Smooth muscle cell (in vitro differentiated cells): ENCODE results near the gene UCN. TPM values are rescaled to one million over a fixed set of nuclear protein-coding genes. Genes with fewer than 3 reads are reported as not detected.
A peak's percentile ranks its signal among the peaks of the same experiment; 100 is the strongest.

Experiments used
- DNase-seq: peaks from one replicate; lab custom pipeline; 2025; ENCODE audit not compliant: unreplicated experiment; lab: John Stamatoyannopoulos, UW
- H2AFZ ChIP-seq: fragments of 200-600 bp; sonication (generic); 2 replicates; pipeline ENCODE4 v1.6.0; 2016; ENCODE audit warnings: antibody characterized with exemption, low read depth, mild to moderate bottlenecking
- H3F3A ChIP-seq: fragments of 200-600 bp; sonication (generic); 2 replicates; pipeline ENCODE4 v1.6.0; 2017; ENCODE audit warnings: antibody characterized with exemption, low read depth
- H3K27ac ChIP-seq: fragments of 200-600 bp; sonication (generic); 2 replicates; pipeline ENCODE4 v1.5.1; 2016; ENCODE audit warnings: low read depth, mild to moderate bottlenecking
- H3K27me3 ChIP-seq: fragments of 200-600 bp; sonication (generic); 2 replicates; pipeline ENCODE4 v1.6.1; 2016; ENCODE audit warnings: low read depth, mild to moderate bottlenecking
- H3K36me3 ChIP-seq: fragments of 200-600 bp; sonication (generic); 2 replicates; pipeline ENCODE4 v1.5.1; 2016; ENCODE audit warnings: low read depth
- H3K4me1 ChIP-seq: fragments of 200-600 bp; sonication (generic); 2 replicates; pipeline ENCODE4 v1.5.1; 2016; ENCODE audit warnings: low read depth
- H3K4me2 ChIP-seq: fragments of 200-600 bp; sonication (generic); 2 replicates; pipeline ENCODE4 v1.6.0; 2016; ENCODE audit warnings: mild to moderate bottlenecking
- H3K4me3 ChIP-seq: fragments of 200-600 bp; sonication (generic); 2 replicates; pipeline ENCODE4 v1.5.1; 2016; ENCODE audit warnings: mild to moderate bottlenecking
- H3K79me2 ChIP-seq: fragments of 200-600 bp; sonication (generic); 2 replicates; pipeline ENCODE4 v1.6.0; 2016; ENCODE audit warnings: low read depth, mild to moderate bottlenecking
- H3K9ac ChIP-seq: fragments of 200-600 bp; sonication (generic); 2 replicates; pipeline ENCODE4 v1.6.0; 2016; ENCODE audit warnings: low read depth
- H3K9me3 ChIP-seq: fragments of 200-600 bp; sonication (generic); replicated peaks from 2 replicates; pipeline ENCODE4 v1.5.1; 2016; ENCODE audit warnings: low read depth
- H4K20me1 ChIP-seq: fragments of 200-600 bp; sonication (generic); 2 replicates; pipeline ENCODE4 v1.6.0; 2016; ENCODE audit warnings: low read depth
- WGBS: methylation state at CpG from one replicate; pipeline ENCODE4 v1.1.7; 2016; ENCODE audit warnings: low lambda C conversion rate; 5-methylcytosine and 5-hydroxymethylcytosine counted together
- polyA plus RNA-seq: library from polyadenylated mRNA; unstranded; fragments of >200 nt; fragmentation: Nextera tagmentation; extraction: Ambion mirVana; gene quantifications from 2 replicates; pipeline ENCODE4 v1.2.1, GENCODE V29; 2016
- total RNA-seq: library from RNA; depleted of rRNA; stranded (reverse); fragments of >200 nt; gene quantifications from 2 replicates; pipeline ENCODE4 v1.2.3, GENCODE V29; 2014
- TF ChIP-seq, protein P1 (sequence below): fragments of 200-600 bp; sonication (generic); IDR thresholded peaks from 2 replicates; pipeline ENCODE4 v1.5.1; 2017; ENCODE audit warnings: borderline replicate concordance, mild to moderate bottlenecking, antibody characterized with exemption; ENCODE audit not compliant: insufficient read depth, poor library complexity, severe bottlenecking

UCN gene
- total and polyA plus RNA-seq, 2 experiments from 2014 or later = 0.36 to 3.6 TPM

DNA sequence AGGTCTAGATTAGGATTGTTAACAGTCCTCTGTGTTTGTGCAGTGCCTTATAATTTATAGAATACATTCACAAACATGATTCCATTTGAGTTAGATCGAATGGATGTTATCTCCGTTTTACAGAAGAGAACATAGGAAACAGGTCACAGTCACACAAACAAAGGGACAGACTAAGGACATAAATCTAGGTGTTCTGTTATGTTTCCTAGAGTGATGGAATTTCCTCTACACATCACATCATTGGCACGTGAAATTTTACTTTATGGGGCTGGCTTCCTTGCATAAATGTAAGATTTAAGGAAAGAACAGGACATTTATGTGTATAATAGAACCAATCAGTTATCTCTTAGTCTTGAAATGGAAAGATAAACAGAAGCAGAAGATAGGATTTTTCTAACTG lies 19.6 kb downstream of the UCN start:
- Histone ChIP-seq H3K4me3 (no peak overlapping the region), H3K27ac (no peak overlapping the region), H3F3A (no peaks in the 10 kb centered on the region), H2AFZ (no peak overlapping the region), H3K79me2 (no peaks in the 10 kb centered on the region), H3K27me3 (peaks cover 14% of the 10 kb centered on the region), H3K9me3 (no peaks in the 10 kb centered on the region), H3K36me3 (no peaks in the 10 kb centered on the region), H3K4me2 (no peak overlapping the region), H4K20me1 (no peaks in the 10 kb centered on the region), H3K4me1 (no peaks in the 10 kb centered on the region), H3K9ac (no peak overlapping the region)
- TF ChIP-seq, protein P1, sequence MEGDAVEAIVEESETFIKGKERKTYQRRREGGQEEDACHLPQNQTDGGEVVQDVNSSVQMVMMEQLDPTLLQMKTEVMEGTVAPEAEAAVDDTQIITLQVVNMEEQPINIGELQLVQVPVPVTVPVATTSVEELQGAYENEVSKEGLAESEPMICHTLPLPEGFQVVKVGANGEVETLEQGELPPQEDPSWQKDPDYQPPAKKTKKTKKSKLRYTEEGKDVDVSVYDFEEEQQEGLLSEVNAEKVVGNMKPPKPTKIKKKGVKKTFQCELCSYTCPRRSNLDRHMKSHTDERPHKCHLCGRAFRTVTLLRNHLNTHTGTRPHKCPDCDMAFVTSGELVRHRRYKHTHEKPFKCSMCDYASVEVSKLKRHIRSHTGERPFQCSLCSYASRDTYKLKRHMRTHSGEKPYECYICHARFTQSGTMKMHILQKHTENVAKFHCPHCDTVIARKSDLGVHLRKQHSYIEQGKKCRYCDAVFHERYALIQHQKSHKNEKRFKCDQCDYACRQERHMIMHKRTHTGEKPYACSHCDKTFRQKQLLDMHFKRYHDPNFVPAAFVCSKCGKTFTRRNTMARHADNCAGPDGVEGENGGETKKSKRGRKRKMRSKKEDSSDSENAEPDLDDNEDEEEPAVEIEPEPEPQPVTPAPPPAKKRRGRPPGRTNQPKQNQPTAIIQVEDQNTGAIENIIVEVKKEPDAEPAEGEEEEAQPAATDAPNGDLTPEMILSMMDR = no peak
- no peak for DNase-seq
- WGBS = 78% methylated on average over 3 of the region's 3 CpGs

DNA sequence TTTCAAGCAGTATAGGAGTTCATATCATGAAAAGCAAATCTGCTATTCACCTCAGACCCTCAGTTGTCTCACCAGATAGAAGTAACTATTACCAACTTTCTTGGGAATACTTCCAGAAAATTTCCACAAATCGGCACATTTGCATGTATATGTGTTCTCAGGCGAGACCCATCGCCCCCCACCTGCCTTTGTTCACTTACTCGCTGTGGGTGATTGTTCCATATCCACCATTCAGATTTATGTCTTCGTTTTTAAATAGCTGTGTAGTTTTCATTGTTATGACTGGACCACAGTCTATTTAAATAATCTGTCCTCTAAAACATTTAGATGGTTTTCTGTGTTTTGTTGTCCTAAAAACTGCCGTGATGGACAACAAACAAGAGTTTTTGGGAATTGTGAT lies 22.8 kb downstream of the UCN start:
- no peak overlapping the region for H2AFZ ChIP-seq
- 85% methylated on average over 6 of the region's 6 CpGs for WGBS
- no peaks in the 10 kb centered on the region for H3F3A ChIP-seq
- TF ChIP-seq, protein P1 = no peak
- no peak overlapping the region for H3K4me3 ChIP-seq
- H3K27me3 ChIP-seq = peaks cover 8% of the 10 kb centered on the region
- H3K79me2 ChIP-seq = no peaks in the 10 kb centered on the region
- H3K27ac ChIP-seq = no peak overlapping the region
- no peaks in the 10 kb centered on the region for H3K36me3 ChIP-seq
- H3K9ac ChIP-seq = no peak overlapping the region
- no peaks in the 10 kb centered on the region for H4K20me1 ChIP-seq
- peaks cover 9% of the 10 kb centered on the region for H3K4me1 ChIP-seq
- no peak for DNase-seq
- no peaks in the 10 kb centered on the region for H3K9me3 ChIP-seq
- no peak overlapping the region for H3K4me2 ChIP-seq

DNA sequence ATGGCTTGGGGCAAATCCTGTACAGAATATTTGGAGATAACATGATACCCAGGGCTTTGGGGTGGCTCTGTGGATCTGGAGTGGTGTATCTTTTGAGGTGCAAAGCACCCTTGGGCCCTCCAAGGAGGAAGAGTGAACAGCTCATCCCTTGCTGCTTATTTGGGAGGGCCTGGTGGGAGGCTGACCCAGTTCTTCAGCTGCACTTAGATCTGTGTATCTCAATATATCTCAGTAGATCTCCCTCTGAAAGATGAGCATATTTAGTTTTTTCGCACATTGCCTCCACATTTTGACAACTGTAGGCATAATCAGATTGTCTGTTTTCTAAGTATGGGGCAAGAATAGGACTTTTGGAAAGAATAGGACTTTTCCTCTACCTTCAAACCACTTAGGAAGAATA lies 23.2 kb downstream of the UCN start:
- no peak for DNase-seq
- no peaks in the 10 kb centered on the region for H4K20me1 ChIP-seq
- H3K4me2 ChIP-seq = no peak overlapping the region
- H3K27me3 ChIP-seq = peaks cover 8% of the 10 kb centered on the region
- H3K27ac ChIP-seq = no peak overlapping the region
- no peaks in the 10 kb centered on the region for H3F3A ChIP-seq
- H2AFZ ChIP-seq = no peak overlapping the region
- no peaks in the 10 kb centered on the region for H3K9me3 ChIP-seq
- H3K9ac ChIP-seq = no peak overlapping the region
- TF ChIP-seq, protein P1 = no peak
- WGBS = 95% methylated on average over 1 of the region's 1 CpG
- no peaks in the 10 kb centered on the region for H3K36me3 ChIP-seq
- H3K4me3 ChIP-seq = no peak overlapping the region
- peaks cover 9% of the 10 kb centered on the region for H3K4me1 ChIP-seq
- H3K79me2 ChIP-seq = no peaks in the 10 kb centered on the region

GRCh38 chr2:27282892-27283291 lies 25.4 kb downstream of the UCN start:
- TF ChIP-seq, protein P1 = no peak

More at GRCh38 chr2:27282892-27283291, 25.4 kb downstream of the UCN start:
- no peak for DNase-seq
- Histone ChIP-seq H3K9ac (no peak overlapping the region), H3K36me3 (no peaks in the 10 kb centered on the region), H2AFZ (no peak overlapping the region), H3K4me2 (peak overlapping the region; percentile 50), H3K4me3 (no peak overlapping the region), H4K20me1 (no peaks in the 10 kb centered on the region), H3K4me1 (peaks cover 9% of the 10 kb centered on the region), H3K9me3 (no peaks in the 10 kb centered on the region), H3K27me3 (peaks cover 4% of the 10 kb centered on the region), H3K79me2 (no peaks in the 10 kb centered on the region), H3K27ac (no peak overlapping the region), H3F3A (no peaks in the 10 kb centered on the region)
- 45% methylated on average over 5 of the region's 5 CpGs for WGBS
